Stimulated activated CD8-positive, alpha-beta memory T cell treated with anti-CD3 and anti-CD28 coated beads, Interleukin-15, amount 100 ng/mL, for 48 hours (primary cell): Measurements from ENCODE around the gene TMEM223.
"Not testable (repeated sequence)": the region's sequence is repeated elsewhere in the genome, so short reads cannot be mapped to it uniquely, and the experiment has no call there.

Source experiments
- DNase-seq, 2 donors: peaks; one replicate each; pipeline ENCODE4 v3.0.0-alpha.2; 2020; ENCODE audit warnings: low read depth in 2 of 2

Gene TMEM223

DNA sequence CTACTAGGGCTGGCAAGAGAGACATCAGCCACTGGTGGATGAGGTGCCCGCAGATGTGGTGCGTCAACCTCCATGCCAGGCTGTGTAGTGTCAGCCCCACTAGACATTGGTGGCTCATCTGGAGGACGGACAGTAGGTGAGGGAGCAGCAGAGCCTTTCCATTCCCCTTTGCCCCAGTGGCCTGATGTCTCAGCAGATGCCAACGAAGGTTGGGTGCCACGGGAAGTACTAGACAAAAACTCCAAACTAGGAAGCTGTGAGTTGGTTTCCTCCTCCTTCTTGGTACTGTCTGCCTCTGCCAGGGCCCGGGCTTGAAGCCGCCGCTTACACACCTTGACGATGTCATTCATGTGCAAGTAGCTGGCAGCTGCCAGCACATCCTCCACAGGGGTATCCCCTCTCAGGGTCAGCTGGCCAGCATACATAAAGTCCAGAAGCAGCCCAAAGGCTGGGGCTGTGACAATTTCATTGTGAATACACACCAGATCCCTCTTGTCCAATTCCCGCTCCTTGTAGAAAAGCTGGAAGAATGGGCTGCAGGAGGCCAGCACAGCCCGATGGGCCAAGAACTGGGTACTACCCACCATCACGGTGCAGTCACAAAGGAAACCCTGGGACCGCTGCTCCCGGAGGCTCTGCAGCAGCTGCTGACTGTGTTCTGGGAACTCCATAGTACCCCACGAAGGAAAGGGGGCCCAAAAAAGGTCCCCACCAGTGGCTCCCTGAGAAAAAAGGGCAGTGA is 38.6 kb downstream of the TMEM223 start:
- DNase-seq = no peak

DNA sequence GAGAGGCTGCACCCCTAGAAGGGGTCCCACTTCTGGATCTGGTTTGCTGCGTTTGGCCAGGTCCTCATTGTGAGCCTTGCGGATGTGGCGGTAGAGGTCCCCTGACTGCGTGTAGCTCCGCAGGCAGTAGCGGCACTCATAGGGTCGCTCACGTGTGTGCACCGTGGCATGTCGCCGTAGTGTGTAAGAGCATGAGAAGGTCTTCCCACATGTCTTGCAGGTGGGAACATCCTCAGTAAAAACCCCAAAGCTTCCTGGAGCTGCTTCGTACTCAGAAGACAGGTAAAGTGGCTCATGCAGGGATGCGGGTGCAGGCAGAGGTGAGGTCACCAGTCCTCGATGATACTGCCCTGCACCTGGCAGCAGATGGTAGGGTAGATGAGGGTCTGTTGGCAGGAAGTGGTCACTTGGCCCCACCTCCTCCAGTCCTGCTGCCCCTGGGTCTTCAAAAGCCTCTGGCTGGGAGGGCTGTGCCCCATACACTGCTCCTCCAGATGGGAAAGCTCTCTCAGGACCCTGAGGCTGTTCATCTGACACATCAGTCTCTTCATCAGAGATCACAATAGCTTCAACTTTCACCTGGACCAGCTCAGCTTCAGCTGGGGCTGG is 39.5 kb downstream of the TMEM223 start:
- no peak for DNase-seq

DNA sequence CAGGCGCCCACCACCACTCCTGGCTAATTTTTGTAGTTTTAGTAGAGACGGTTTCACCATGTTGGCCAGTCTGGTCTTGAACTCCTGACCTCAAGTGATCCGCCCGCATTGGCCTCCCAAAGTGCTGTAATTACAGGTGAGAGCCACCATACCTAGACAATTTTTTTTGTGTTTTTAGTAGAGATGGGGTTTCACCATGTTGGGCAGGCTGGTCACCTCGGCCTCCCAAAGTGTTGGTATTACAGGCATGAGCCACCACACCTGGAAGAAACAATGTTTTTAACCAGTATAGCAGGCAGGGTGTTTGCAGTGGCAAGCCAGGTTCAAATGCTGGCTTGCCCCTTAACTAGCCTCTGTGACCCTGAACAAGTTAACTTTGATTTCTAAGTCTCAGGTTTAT is 41.9 kb downstream of the TMEM223 start:
- DNase-seq = not testable (repeated sequence)

- DNase-seq = no peak
Measured at GRCh38 chr11:62747475-62748160, 44.2 kb downstream of the TMEM223 start.
